HTERT RPE-1 (cell line): ENCODE results near the gene ARHGAP19.

ENCODE experiments used
- in situ Hi-C: fragments of 300-500 bp; cut with MboI; formaldehyde crosslinking; loops from 4 replicates; pipeline ENCODE4 v1.14.3; 2020; ENCODE audit warnings: low sequenced_read_pairs

ARHGAP19 gene

GRCh38 chr10:97197030-97197500 is 95.4 kb downstream of the ARHGAP19 start:
- in situ Hi-C loops, result no loop called here

GRCh38 chr10:97196223-97197029 is 96.0 kb downstream of the ARHGAP19 start:
- in situ Hi-C loops, result no loop called here

- in situ Hi-C loops, result no loop called here
Observed at GRCh38 chr10:97195706-97196222, 96.7 kb downstream of the ARHGAP19 start.

- in situ Hi-C loops, result no loop called here
Observed at GRCh38 chr10:97192952-97193435, 99.4 kb downstream of the ARHGAP19 start.

GRCh38 chr10:97190450-97190849 is 102.0 kb downstream of the ARHGAP19 start:
- in situ Hi-C loops, result no loop called here

GRCh38 chr10:97188261-97188711 is 104.2 kb downstream of the ARHGAP19 start:
- in situ Hi-C loops, result no loop called here

- in situ Hi-C loops, result no loop called here
Observed at GRCh38 chr10:97186911-97187310, 105.5 kb downstream of the ARHGAP19 start.

GRCh38 chr10:97185326-97186058 is 106.9 kb downstream of the ARHGAP19 start, which contains the start of gene SLIT1:
Gene SLIT1 (minus strand): TSS chr10:97185959. CDS start chr10:97185674, 285 bp downstream.
- in situ Hi-C loops, result no loop called here

GRCh38 chr10:97184971-97185325 is 107.5 kb downstream of the ARHGAP19 start:
- in situ Hi-C loops, result no loop called here

- in situ Hi-C loops, result no loop called here
Observed at GRCh38 chr10:97183314-97183713, 109.1 kb downstream of the ARHGAP19 start.

GRCh38 chr10:97182288-97182990 is 110.0 kb downstream of the ARHGAP19 start:
- in situ Hi-C loops, result no loop called here

- in situ Hi-C loops, result no loop called here
Observed at GRCh38 chr10:97180986-97181385, 111.5 kb downstream of the ARHGAP19 start.

- in situ Hi-C loops, result no loop called here
Observed at GRCh38 chr10:97180363-97180755, 112.1 kb downstream of the ARHGAP19 start.

- in situ Hi-C loops, result no loop called here
Observed at GRCh38 chr10:97179731-97180362, 112.6 kb downstream of the ARHGAP19 start.

GRCh38 chr10:97179311-97179710 is 113.1 kb downstream of the ARHGAP19 start:
- in situ Hi-C loops, result no loop called here

- in situ Hi-C loops, result no loop called here
Observed at GRCh38 chr10:97178074-97178473, 114.4 kb downstream of the ARHGAP19 start.

GRCh38 chr10:97176226-97176625 is 116.2 kb downstream of the ARHGAP19 start:
- in situ Hi-C loops, result no loop called here

- in situ Hi-C loops, result no loop called here
Observed at GRCh38 chr10:97175586-97175985, 116.9 kb downstream of the ARHGAP19 start.

- in situ Hi-C loops, result no loop called here
Observed at GRCh38 chr10:97174941-97175340, 117.5 kb downstream of the ARHGAP19 start.

GRCh38 chr10:97174276-97174775 is 118.1 kb downstream of the ARHGAP19 start:
- in situ Hi-C loops, result no loop called here
